ENCODE data around the gene GALNT13.

- no peak for TF ChIP-seq CTCF (IDR thresholded peaks at IDR 0.05)
- TF ChIP-seq POLR2A (IDR thresholded peaks at IDR 0.05) = no peak
- TF ChIP-seq POLR2AphosphoS5 (IDR thresholded peaks at IDR 0.05; ENCODE audit: insufficient read depth in 1 of 2, low read depth in 1 of 2) = no peak
Observed at GRCh38 chr2:154267983-154268382, 396.3 kb downstream of the GALNT13 start.
